Skeletal muscle cell (primary cell): ENCODE results near the gene BTBD16.

Experiments used
- DNase-seq: peaks from one replicate; pipeline ENCODE4 v3.0.0-alpha.2; 2010; ENCODE audit warnings: low read depth
- H3K4me3 ChIP-seq: 2 replicates; pipeline ENCODE4 v1.5.1; 2011; ENCODE audit warnings: low read depth, mild to moderate bottlenecking, control low read depth, low read length, moderate library complexity

Gene BTBD16

DNA sequence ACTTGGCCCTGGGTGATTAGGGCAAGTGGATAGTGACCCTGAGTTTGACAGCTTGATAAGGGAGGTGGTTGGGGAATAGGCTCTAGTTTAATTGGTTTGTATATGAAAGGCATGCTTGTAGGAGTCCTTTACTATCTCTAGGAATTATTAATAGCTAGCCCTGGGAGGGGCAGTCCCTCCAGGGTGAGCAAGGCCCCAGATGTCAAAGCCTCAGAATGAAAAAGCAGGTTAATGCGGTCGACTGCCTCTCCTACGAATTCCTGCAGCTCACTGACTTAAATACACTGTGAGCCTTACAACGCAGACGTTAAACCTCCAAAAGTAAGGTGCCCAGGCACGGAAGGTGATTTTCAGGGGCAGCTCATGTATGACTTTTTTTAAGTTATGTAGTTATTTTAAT lies 5.2 kb upstream of the BTBD16 start:
- DNase-seq: no peak
- no peak overlapping the region for H3K4me3 ChIP-seq

DNA sequence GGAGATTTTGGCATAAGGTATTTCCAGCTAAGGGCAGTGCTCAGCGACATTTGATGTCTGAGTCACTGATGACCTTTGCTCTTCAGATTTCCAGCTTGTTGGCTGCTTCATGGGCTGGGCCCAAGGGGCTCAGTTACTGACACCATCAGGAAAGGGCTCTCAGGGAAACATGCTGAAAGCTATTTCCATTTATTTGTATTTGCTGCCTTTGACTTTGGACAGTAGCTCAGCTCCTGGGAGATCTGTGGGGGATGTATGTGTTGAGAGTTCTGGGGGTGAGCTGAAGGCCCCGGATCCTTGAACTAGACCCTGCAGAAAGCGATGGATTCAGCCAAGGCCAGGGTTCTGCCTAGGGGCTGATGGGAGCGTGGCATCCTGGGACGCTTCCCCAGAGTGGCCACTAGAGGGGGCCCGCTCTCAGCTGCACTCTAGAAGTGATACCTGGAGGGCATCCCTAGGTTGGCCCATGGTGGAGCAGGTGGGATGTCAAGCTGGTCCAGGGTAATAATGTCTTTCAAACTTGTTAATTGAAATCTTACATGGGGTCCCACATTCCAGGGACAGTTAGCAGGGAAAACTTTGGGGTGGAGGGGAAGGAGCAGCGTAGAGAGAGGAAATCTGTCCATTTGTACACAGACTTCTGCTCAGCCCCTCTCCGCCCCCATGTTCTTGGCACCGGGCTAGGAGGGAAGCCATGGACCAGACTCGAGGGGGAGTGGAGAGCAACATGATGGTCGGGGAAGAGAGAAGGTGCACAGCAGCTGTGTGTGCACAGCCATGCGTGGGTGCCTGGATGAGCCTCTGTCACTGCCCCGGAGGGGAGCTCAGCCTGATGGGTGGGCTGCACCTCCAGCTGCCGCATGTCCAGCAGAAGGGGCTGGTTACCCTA lies 3.0 kb upstream of the BTBD16 start:
- DNase-seq: no peak
- no peak overlapping the region for H3K4me3 ChIP-seq

DNA sequence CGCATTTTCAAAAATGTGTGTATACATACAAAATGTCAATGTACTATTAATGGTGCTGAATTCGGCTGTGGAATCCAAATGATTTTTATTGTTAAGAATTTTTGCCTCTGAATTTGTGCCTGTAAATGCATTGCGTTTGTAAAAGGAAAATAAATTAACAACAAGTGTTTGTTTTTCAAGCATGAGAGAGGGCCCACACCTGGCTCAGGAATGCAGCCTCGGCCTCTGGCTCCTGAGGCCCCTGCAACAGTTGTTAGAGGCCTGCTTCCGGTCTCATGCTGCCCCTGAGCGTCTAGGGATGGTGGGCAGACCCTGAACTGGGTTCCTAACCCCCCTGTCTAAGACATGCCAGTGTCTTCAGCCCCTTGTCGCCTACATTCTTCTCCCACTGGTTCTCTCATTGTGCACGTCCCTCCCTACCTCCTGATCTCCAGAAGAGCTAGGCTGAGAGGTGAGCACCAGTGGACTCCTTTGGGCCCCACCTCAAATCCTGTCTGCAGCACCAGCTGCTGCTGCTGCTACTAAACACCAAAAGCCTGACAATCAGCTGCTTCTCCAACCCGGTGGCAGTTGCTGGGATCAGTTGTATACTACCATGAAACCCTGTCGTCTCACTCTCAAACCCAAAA lies 1.9 kb upstream of the BTBD16 start:
- DNase-seq: no peak
- no peak overlapping the region for H3K4me3 ChIP-seq

DNA sequence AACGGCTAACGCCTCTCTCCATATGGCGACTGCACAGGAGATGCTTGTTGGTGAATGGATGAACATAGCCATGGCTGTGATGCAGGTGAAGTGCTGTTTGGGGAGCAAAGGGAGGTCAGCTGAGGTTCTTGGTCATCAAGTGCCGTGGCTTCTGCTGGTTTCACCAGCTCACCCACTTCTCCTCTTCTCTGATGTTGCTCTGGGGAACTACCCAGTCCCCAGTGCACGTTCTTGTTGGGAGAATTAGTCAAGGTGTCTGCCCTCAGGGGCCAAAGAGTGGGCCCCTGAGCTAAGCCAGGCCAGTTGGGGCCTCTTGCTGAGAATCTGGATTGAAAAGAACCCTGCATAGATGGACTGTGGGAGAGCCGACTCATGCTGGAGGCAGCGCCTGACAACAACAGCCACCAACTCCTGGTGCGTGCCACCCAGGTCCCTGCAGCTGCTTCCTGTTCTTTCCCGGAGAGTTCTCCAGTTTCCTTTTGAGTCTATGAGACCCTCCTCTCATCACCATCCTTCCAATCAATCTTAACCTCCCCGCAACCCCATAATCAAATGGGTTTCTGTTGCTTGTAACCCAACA lies 3.0 kb downstream of the BTBD16 start:
- no peak overlapping the region for H3K4me3 ChIP-seq
- no peak for DNase-seq

DNA sequence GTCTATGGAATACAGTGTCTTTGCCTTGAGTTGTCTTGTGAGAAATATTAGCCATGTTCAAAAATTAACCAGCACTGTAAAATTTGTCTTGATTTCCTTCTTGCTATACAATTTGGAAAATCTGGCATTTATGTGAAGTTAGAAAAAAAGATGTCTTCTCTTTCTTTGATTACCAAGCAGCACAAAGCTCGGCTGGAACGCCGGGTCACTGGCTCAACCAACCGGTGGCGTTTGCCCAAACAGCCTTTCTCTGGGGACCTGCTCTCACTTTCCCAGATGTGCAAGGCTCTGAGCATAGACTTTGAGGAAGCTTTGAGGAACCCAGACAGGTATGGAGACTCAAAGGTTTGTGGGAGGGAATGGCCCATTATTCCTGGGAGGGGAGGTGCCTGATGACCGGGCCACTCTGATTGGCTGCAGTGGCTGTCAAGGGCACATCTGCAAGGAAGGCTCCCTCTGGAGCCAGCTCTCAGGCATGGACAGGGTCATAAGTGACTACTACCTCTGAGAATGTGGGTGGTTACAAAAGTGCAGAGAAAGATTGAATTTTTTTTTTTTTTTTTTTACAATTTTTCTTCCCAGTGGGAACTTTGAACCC lies 5.6 kb downstream of the BTBD16 start:
- DNase-seq: no peak
- H3K4me3 ChIP-seq: no peak overlapping the region

DNA sequence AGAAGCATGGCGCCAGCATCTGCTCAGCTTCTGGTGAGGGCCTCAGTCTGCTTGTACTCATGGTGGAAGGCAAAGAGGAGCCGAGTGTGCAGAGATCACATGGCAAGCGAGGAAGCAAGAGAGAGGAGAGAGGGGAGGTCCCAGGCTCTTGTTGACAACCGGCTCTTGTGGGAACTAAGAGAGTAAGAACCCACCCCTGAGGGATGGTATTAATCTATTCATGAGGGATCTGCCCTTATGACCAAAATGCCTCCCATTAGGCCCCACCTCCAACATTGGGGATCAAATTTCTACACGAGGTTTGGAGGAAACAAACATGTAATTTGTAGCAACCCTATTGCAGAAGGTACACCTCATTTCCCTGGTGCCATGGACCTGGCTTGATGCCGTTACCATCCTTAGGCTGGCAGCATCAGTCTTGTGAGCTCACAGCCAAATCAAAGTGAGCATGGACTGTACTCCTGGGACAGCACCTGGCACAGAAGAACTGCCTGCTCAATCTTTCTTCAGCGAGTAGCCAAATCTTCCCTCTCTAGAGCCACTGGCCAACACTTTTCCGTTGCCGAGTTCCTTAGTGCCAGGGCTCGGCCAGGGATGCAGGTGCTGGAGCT lies 6.5 kb downstream of the BTBD16 start:
- no peak for DNase-seq
- H3K4me3 ChIP-seq: no peak overlapping the region

DNA sequence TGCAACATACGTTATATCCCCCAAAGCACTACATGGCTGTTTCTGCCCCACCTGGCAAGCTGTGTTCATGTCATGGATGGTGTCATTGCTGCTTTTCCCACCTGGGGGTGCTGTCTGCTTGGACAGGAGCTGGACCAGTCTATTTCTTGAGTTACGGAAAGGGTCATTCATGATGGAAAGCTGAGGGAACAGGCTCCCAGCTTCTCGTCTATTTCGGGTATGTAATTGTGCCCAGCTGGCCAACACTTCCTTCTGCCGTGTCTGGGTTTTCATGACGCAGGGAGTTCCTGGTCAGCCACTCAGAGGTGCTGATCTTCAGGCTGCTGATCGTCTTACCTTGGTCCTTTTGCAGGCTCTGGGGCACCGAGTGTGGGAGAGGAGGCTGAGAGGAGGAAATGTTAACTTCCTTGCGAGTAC lies 8.6 kb downstream of the BTBD16 start:
- DNase-seq: no peak
- no peak overlapping the region for H3K4me3 ChIP-seq

DNA sequence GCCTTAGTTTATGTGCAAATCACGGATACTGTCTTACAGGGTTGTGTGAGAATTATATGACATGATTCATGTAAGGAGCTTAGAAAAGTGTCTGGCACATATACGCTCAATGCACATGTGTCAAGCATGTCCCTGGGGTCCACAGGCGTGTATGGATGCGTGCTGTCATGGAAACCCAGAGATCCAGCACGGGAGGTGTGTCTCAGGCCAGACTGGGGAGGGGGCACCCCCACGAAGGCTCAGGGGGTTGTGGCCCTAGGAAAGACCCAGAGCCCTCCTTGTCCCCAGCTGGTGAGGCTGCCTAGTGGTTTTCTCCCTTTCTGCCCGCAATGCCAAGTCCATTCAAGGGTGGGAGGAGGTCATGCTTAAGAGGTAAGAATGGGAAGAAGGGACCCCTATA lies 9.1 kb downstream of the BTBD16 start:
- no peak for DNase-seq
- H3K4me3 ChIP-seq: no peak overlapping the region

DNA sequence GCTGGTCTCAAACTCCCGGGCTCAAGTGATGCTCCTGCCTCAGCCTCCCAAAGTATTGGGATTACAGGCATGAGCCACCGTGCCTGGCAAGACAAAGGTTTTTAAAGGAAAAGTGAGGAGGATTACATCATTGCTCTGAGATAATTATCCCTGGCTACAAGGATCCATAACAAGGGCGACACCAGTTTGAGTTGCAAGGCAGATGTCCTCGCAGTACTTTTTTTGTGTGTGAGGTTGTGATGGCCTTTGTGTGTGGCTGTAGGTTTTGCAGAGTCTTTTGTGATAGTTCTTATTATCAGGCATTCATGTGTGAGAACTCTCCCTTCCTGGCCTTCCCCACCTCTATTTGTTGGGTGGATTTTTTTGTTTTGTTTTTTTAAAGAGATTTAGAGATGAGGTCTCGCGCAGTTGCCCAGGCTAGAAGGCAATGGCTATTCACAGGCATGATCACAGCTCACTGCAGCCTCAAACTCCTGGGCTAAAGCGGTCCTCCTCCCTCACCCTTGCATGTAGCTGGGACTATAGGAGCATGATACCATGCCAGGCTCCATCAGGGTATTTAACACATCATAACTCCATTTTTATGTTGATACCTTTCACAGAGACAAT lies 10.0 kb downstream of the BTBD16 start:
- no peak overlapping the region for H3K4me3 ChIP-seq
- no peak for DNase-seq

DNA sequence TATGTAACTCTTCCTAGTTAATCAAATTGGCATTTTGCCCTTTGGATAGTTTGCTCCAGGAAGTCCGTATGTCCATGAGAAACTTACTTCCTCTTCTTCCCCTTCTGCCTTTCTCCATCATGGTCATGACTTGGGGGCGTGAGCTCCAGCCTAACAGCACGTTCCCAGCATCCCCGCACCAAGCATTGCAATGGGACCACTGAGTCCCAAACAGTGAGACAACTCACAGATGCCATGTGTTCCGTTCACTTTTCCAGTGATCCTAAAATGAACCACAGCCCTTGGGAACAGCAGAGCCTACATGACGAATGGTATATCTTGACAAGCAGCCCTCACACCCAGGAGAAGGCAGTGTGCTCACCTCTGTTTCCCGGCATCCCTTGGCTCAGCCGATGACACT lies 10.7 kb downstream of the BTBD16 start:
- no peak for DNase-seq
- H3K4me3 ChIP-seq: no peak overlapping the region

DNA sequence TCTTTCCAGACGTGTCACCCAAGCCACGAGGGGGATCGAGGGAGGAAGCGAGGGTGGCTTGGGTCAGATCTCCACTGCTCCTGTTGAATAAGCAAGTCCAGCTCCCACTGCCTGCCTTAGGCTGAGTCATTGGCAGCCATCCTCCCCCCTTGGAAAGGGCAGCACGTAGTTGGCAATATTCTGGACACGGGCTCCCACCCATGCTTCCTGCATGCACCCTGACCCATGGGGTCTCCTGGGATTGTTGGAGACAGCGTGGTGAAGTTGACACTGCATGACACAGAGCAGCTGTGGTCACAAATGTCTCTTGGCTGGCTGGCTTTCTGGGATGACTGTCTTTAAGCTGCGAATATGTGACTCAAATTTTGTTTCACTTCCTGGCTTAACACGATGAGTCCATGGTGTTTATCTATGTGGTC lies 11.2 kb downstream of the BTBD16 start:
- H3K4me3 ChIP-seq: no peak overlapping the region
- DNase-seq: no peak

DNA sequence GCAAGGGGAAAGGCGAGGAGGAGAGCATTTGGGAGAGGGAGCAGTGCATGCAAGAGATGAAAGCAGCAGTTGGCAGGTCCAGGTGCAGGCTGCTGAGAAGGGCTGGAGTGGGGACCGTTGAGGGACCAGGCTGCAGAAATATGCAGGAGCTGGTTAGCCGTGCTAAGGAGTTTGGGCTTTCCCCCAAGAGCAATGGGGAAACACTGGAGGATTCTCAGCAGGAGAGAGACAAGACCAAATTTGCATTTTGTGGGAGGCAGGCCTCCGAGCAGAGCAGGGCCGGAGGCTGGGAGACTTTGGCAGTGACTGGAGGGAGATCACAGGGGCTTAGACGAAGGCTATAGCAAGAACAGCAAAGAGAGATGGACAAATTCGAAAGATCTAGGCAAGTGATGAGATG lies 11.8 kb downstream of the BTBD16 start:
- no peak for DNase-seq
- H3K4me3 ChIP-seq: no peak overlapping the region

DNA sequence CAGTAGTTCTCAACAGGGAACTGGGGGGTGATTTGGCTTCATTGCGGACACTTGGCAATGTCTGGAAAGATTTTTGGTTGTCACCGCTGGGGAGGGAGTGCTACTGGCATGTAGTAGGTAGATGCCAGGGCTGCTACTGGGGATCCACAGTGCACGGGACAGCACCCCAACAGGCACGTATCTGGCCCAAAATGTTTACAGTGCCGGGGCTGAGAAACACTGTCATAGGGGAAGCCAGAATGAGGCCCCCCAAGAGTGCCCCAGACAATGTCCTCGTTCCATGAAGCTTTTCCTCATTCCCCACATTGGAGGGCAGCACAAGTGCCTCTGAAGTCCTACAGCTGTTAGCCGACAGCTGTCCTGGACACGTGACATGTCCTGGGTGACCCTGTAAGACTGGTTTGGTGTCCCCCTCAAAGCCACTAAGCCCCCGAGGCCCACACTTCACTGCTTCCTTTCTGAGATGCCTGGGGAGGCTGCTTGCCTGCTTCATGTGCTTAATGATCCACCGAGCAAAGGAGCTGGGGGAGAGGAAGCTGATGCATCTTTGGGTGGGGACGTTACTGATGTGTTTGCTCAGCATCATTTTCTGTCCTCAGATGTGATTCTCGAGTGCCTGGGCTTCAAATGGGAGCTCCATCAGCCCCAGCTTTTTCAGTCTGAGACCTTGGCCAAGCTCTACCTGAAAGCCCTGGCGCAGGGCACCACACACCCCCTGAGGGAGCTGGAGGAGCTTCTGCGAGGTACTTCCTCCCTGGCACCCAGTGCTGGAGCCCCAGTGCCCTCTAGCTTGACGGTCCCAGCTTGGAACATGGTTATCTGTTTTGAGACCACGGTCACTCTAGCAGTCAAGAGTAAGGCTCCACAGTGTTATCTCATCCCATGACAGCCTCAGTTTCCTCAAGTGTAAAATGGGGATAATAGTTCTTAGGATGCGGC lies 14.7 kb downstream of the BTBD16 start:
- DNase-seq: no peak

DNA sequence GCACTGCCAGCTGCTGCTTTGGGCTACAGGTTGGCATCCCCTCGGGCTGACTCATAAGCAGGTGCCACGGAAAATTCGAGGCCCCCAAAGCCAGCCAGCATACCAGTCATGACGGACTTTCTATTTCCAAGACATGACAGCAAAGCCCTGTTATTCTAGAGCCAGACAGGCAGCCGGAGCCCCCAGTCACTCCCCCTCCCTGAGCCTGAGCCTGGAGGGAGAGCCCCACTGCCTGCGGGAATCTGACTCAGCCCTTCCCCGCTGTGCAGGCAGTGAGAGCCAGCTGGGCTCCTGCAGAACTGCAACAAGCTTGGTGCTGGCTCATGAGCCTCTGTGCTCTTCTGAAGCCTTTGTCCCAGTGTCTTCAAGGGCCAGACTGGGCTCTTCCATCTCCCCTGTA lies 15.8 kb downstream of the BTBD16 start:
- DNase-seq: peak; percentile 51
- no peak overlapping the region for H3K4me3 ChIP-seq

More for the DNA sequence above, 14.7 kb downstream of the BTBD16 start:
- no peak overlapping the region for H3K4me3 ChIP-seq

DNA sequence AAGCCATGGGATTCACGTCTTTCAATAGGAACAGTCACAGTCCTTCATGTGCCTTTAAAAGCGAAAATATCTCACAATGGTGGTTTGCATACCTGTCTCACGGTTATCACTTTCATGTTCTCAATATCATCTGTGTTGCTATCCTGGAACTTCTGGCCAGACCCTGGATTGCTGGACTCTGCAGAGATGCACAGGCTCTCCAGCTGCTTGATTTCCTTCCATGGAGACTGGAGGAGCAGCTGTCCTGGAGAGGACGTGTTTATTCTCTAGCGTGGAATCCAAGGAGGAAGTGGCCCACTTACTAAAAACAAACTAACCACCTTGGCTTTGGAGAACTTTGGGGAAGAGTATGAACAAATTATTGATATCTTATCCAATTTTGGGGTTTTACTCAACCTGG lies 16.5 kb downstream of the BTBD16 start:
- H3K4me3 ChIP-seq: no peak overlapping the region
- DNase-seq: no peak

DNA sequence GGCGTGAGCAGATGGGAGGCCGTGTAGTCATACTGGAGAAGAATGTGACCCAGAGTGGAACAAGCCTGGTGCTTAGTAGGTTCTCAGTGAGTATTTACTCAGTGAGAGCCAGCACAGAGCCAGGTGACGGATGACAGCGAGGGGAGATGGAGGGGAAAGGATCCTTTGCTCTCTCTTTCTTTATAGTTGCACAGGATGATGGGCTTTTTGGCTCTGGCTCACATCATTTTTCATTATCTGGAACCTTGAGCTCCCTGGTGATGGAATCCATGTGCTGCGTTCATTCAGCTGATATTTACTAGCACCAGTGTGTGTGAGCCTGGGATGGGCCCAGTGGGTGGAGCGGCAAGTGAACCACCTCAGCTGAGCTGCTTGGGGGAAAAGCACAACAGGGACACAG lies 17.2 kb downstream of the BTBD16 start:
- H3K4me3 ChIP-seq: no peak overlapping the region
- DNase-seq: no peak

DNA sequence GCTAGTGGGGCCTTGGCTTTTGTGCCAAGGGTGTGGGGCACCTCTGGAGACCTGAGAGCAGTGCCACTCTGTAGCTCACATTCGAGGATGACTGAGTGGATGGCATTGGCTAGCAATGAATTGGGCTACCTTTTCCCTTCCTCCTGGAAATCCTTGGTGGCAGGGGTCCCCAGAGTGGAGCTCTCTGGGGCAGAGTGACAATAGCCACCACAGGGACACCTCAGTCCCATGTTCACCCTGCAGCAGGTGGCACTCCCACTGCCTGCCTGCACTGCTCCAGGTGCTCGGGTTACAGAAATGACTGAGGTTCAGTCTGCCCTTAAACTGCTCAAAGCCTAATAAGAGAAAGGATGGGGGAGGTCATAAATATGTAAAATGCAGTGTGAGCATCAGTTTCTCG lies 17.8 kb downstream of the BTBD16 start:
- no peak overlapping the region for H3K4me3 ChIP-seq
- no peak for DNase-seq

DNA sequence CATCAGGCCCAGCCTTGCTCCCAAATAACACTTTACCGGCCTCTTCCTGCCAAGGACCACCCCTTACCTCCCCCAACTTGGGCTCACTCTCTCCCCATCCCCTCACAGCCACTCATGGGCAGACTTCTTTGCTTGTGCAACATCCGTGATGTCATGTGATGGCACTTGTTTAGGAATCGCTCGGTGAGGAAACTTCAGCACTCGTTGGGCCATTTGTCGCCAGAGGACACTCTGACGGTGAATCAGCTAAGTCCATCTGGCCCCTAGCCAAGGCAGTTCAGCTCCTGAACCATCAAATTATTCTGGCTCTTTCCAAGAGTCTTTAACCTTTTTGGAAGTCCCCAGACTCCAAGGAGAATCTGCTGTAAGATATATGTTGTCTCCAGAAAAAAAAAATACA lies 19.2 kb downstream of the BTBD16 start:
- DNase-seq: no peak
- H3K4me3 ChIP-seq: no peak overlapping the region
